Left renal cortex interstitium (tissue), 4 donors: ENCODE measurements around the gene APBB2. TPM values are rescaled to one million over a fixed set of nuclear protein-coding genes. Genes with fewer than 3 reads are reported as not detected.

Experiments
- DNase-seq, 4 donors: peaks; one replicate each; pipeline ENCODE4 v3.0.0-alpha.2; 2013; ENCODE audit warnings: low read depth in 4 of 4, low spot score in 2 of 4, missing footprints in 1 of 4
- polyA plus RNA-seq, 4 donors: library from polyadenylated mRNA; unstranded; fragments of 120-200 nt; gene quantifications; one replicate each; pipeline ENCODE4 v1.2.1, GENCODE V29; 2013; ENCODE audit not compliant: insufficient read length in 4 of 4

The APBB2 gene
- polyA plus RNA-seq, 4 donors: 44.4 to 63.6 (median 55.8) TPM

DNA sequence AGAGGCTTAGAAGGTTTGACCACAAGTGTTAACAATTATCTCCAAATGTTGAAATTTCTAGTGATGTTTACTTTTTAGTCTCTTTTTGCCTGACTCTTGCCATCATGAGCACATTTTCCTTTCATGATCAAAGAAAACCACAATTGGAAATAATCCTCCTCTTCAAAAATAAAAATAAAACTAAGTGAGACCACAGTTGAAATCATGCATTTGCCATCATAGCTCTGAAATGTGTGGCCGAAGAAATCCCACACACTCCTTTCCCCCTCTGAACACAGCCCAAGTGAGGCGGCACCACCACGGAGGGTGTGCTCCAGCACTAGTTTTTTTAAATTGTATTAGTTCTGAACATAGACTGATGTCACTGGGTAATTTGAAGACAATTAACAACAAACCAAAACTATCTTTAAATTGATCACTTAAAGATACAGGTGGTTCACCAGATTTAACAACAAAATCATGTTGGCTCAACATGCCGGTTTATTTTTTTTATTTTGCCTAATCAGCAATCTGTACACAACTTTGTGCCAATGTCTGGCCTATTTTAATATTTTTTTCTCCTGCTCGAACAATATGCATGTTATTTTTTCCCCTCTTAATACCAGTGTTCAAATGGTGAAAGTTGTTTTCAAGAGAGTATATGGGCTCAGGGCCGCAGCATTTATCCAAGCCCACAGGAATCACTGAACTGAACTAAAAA lies 17.6 kb downstream of the APBB2 start:
- DNase-seq: no peak

GRCh38 chr4:41192136-41192535 lies 22.2 kb downstream of the APBB2 start:
- no peak for DNase-seq

- DNase-seq: no peak
These were observed 24.7 kb downstream of the APBB2 start for GRCh38 chr4:41189666-41190065.

- DNase-seq: no peak
These were observed 25.3 kb downstream of the APBB2 start for GRCh38 chr4:41189076-41189475.

- no peak for DNase-seq
These were observed 28.4 kb downstream of the APBB2 start for GRCh38 chr4:41185614-41186592.

GRCh38 chr4:41184009-41184408 lies 30.3 kb downstream of the APBB2 start:
- DNase-seq: no peak

GRCh38 chr4:41183021-41183553 lies 31.3 kb downstream of the APBB2 start:
- no peak for DNase-seq

- DNase-seq: no peak
These were observed 33.3 kb downstream of the APBB2 start for GRCh38 chr4:41181037-41181436.

DNA sequence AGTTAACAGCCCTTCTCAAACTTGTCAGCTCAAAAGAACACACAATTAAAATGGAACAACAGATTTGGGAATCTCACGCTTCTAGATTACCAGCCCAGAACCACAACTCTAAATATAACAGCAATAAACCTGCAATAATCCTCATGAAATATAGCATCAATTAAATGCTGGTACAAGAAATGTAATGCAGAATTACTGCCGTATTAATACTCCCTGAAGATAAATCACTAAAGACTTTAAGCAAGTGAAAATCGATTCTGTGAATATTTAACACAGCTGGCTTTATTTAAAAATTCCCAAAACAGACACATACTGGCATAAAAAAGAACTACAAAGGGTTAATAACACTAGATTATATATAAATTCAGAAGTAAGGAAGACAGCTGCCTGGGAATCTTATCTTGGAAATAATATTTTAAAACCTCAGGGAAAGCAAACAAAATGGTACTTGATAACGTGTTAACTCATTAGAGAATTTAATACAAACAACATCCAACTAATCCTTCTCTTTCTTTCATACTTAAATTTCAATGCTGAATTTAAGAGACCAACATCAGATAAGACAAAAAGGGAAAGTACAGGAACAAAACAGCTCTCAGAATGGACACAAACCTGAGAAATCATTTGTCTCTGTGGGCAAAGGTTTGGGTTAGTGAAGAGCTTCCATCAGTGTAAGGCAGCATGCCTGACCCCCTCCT lies 34.7 kb downstream of the APBB2 start:
- DNase-seq: no peak

GRCh38 chr4:41178372-41179370 lies 35.7 kb downstream of the APBB2 start:
- DNase-seq: no peak

GRCh38 chr4:41177016-41177415 lies 37.3 kb downstream of the APBB2 start:
- DNase-seq: no peak

DNA sequence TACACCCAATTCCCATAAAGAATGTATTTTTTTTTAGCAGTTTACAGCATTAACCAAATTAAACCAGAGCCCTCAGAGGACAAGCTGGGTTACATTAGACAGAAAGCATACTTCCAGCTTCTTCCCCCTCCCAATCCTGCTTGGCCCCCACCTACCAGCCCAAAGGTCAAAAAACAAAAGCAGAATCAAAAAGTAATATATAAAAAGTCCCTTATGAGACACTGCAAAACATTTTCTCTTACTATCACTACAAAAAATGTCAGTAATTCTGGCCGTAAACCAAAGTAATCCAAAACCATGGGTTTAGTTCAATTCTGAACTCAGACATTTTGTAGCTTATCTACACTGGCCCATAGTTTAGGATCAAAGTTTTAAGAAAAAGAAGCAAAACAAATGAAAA lies 38.0 kb downstream of the APBB2 start:
- no peak for DNase-seq

GRCh38 chr4:41175794-41176193 lies 38.5 kb downstream of the APBB2 start:
- DNase-seq: no peak

GRCh38 chr4:41174444-41174843 lies 39.9 kb downstream of the APBB2 start:
- no peak for DNase-seq

- DNase-seq: no peak
These were observed 41.6 kb downstream of the APBB2 start for GRCh38 chr4:41172786-41173185.

DNA sequence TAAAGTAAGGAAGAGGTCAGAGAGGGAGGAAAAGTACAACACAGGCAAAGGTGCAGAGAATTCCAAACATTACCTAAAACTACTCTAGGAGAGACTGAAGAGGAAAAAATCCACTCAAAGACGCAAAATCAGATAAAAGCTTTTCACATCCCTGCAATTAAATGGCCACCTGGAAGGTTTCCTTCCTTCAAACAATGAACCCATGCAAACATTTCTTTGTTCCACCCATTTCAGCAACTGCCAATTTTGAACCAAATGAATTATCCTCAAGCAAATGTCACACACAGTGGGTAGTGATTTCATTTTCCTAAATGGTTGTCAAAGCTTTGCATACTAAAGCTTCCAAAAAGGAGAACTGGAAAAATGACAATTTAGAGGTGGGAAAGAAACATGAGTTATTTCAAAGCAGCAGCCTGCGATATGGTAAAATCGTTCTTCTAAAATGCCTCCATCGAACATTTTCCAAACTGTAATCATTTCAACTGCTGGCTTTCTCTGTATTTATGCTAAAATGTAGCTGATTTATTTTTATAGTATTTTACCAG lies 45.0 kb downstream of the APBB2 start:
- no peak for DNase-seq

- no peak for DNase-seq
These were observed 47.2 kb downstream of the APBB2 start for GRCh38 chr4:41167191-41167590.

DNA sequence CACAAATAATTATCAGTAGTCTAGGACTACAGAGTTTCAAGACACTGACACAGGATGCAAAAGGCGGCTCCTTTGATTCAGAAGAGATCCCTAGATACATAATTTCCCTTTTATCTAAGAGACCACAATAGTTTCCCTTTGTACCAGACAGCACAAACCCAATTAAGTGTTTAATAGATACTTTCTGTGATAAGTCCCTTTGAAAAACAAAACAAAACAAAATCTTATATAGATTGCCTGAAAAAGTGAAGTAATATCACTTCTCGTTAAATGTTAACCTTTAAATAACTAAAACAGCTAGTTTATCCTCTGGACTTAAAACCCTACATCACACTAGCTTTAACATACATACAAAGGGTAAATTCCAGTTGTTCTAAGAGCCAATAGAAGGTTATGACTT lies 49.9 kb downstream of the APBB2 start:
- DNase-seq: no peak

DNA sequence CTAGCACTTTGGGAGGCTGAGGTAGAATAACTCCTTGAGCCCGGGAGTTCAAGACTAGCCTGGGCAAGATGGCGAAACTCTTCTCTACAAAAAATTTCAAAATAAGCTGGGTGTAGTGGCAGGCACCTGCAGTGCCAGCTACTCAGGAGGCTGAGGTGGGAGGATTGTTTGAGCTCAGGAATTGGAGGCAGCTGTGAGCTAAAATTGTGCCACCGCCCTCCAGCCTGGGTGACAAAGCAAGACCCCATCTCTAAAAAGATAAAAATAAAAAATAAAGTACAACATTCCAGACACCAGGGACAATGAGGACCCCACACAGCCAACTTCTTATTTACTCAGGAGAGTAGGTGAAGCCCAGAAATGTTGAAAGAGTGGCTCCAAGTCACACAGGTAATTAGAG lies 53.0 kb downstream of the APBB2 start:
- DNase-seq: no peak
